Caco-2 (cell line): Measurements from ENCODE around the gene KRT6C. TPM values are rescaled to one million over a fixed set of nuclear protein-coding genes. Genes with fewer than 3 reads are reported as not detected.

Source experiments
- BruUV-seq: library from RNA; stranded (reverse); fragments of 400-500 nt; replicated peaks from 2 replicates; lab custom pipeline; 2021; lab: Mats Ljungman, UMichigan
- CTCF ChIA-PET: fragments of 300-600 bp; sonication (Branson Sonifier 250); formaldehyde crosslinking; loops from one replicate; lab custom pipeline; 2022; ENCODE audit warnings: antibody characterized with exemption; lab: Charles Lee
- POLR2A ChIA-PET: fragments of 300-600 bp; sonication (Branson Sonifier 250); formaldehyde crosslinking; loops from one replicate; lab custom pipeline; 2022; ENCODE audit warnings: antibody characterized with exemption; lab: Charles Lee
- DNase-seq, 2 experiments: peaks; one replicate each; pipeline versions ENCODE4 v3.0.0 to v3.0.0-alpha.2; 2020 to 2022
- H3K27me3 ChIP-seq: replicated peaks from 2 replicates; pipeline ENCODE4 v1.6.0; 2011; ENCODE audit warnings: low read length; ENCODE audit not compliant: control insufficient read depth, insufficient read depth
- H3K36me3 ChIP-seq: 2 replicates; pipeline ENCODE4 v1.5.1; 2011; ENCODE audit warnings: low read length; ENCODE audit not compliant: control insufficient read depth, insufficient read depth
- H3K4me1 ChIP-seq: fragments of 250-450 bp; sonication (Bioruptor Pico); 2 replicates; pipeline ENCODE4 v1.5.1; 2020; ENCODE audit warnings: mild to moderate bottlenecking
- H3K4me3 ChIP-seq: 2 replicates; pipeline ENCODE4 v1.5.1; 2011; ENCODE audit warnings: low read depth, mild to moderate bottlenecking, control low read depth, low read length
- H3K9me3 ChIP-seq: fragments of 250-450 bp; sonication (Bioruptor Pico); 2 replicates; pipeline ENCODE4 v1.5.1; 2020; ENCODE audit warnings: mild to moderate bottlenecking, moderate library complexity
- H3K27ac Mint-ChIP-seq: one replicate; pipeline ENCODE4 v1.8.0; 2022; ENCODE audit warnings: mixed read lengths; ENCODE audit not compliant: unreplicated experiment
- H3K27me3 Mint-ChIP-seq: one replicate; pipeline ENCODE4 v1.8.0; 2022; ENCODE audit warnings: mixed read lengths; ENCODE audit not compliant: insufficient read depth, unreplicated experiment
- H3K36me3 Mint-ChIP-seq: one replicate; pipeline ENCODE4 v1.8.0; 2022; ENCODE audit warnings: mild to moderate bottlenecking, mixed read lengths; ENCODE audit not compliant: insufficient read depth, unreplicated experiment
- H3K4me1 Mint-ChIP-seq: one replicate; pipeline ENCODE4 v1.8.0; 2022; ENCODE audit warnings: low read depth, mixed read lengths; ENCODE audit not compliant: unreplicated experiment
- H3K4me3 Mint-ChIP-seq: one replicate; pipeline ENCODE4 v1.8.0; 2022; ENCODE audit warnings: mild to moderate bottlenecking, moderate library complexity, mixed read lengths; ENCODE audit not compliant: unreplicated experiment
- H3K9me3 Mint-ChIP-seq: one replicate; pipeline ENCODE4 v1.8.0; 2022; ENCODE audit warnings: mixed read lengths; ENCODE audit not compliant: unreplicated experiment
- CTCF ChIP-seq, 2 experiments: fragments of 200-600 bp in 1 of 2; IDR thresholded peaks; 1 replicate in 1 of 2; 2 replicates in 1 of 2; pipeline versions ENCODE4 v1.5.1 to v1.8.0; 2011 to 2022; ENCODE audit warnings: antibody characterized with exemption in 1 of 2, control low read depth in 1 of 2, inconsistent platforms in 1 of 2, low read depth in 1 of 2, low read length in 1 of 2, mild to moderate bottlenecking in 1 of 2, moderate library complexity in 1 of 2; ENCODE audit not compliant: insufficient read depth in 1 of 2, severe bottlenecking in 1 of 2, unreplicated experiment in 1 of 2
- intact Hi-C: fragments of 100-400 bp; cut with micrococcal nuclease; formaldehyde crosslinking; loops from one replicate; pipeline ENCODE4 v1.10.0; 2022; ENCODE audit not compliant: unreplicated experiment
- total RNA-seq: library from RNA; stranded (reverse); gene quantifications from 2 replicates; pipeline ENCODE4 v1.2.3, GENCODE V29; 2022

Gene KRT6C
- total RNA-seq, 1 experiment from 2014 or later = not detected

- intact Hi-C loops = loop anchor here (5.0 kb wide), 1 partner anchor 64 kb away; no protein-coding TSS in a partner anchor
- H3K27me3 ChIP-seq = no peaks in the 10 kb centered on the region
- POLR2A ChIA-PET = no interaction called here
- CTCF ChIA-PET = interaction anchor here (0.6 to 1.1 kb wide), 7 partner anchors 19 to 343 kb away, joined by 3 to 15 read pairs (median 6); no protein-coding TSS in a partner anchor
- Mint-ChIP-seq H3K36me3 (no peaks in the 10 kb centered on the region), H3K9me3 (no peaks in the 10 kb centered on the region), H3K27me3 (peaks cover 12% of the 10 kb centered on the region), H3K27ac (no peak overlapping the region), H3K4me3 (no peak overlapping the region), H3K4me1 (no peaks in the 10 kb centered on the region)
- no TSS peak for BruUV-seq
- peak in 1 of 2 experiments; percentile 32 for TF ChIP-seq CTCF (IDR thresholded peaks at IDR 0.05; ENCODE audit: insufficient read depth in 1 of 2, low read depth in 1 of 2, low read length in 1 of 2, severe bottlenecking in 1 of 2, unreplicated experiment in 1 of 2)
- no peak overlapping the region for H3K4me3 ChIP-seq
- no peaks in the 10 kb centered on the region for H3K9me3 ChIP-seq
- no peaks in the 10 kb centered on the region for H3K4me1 ChIP-seq
- no peaks in the 10 kb centered on the region for H3K36me3 ChIP-seq
- DNase-seq = peak in 1 of 2 experiments; percentile 33
Measured at GRCh38 chr12:52461693-52462092, 11.9 kb downstream of the KRT6C start.

GRCh38 chr12:52458861-52459260, 14.7 kb downstream of the KRT6C start:
- intact Hi-C loops = no loop called here
- Mint-ChIP-seq H3K27ac (no peak overlapping the region), H3K4me1 (no peaks in the 10 kb centered on the region), H3K9me3 (no peaks in the 10 kb centered on the region), H3K4me3 (no peak overlapping the region), H3K27me3 (peaks cover 10% of the 10 kb centered on the region), H3K36me3 (no peaks in the 10 kb centered on the region)
- ChIA-PET CTCF (no interaction called here), POLR2A (no interaction called here)
- no peak for TF ChIP-seq CTCF (IDR thresholded peaks at IDR 0.05; ENCODE audit: insufficient read depth in 1 of 2, low read depth in 1 of 2, low read length in 1 of 2, severe bottlenecking in 1 of 2, unreplicated experiment in 1 of 2)
- BruUV-seq = no TSS peak
- H3K36me3 ChIP-seq = no peaks in the 10 kb centered on the region
- no peaks in the 10 kb centered on the region for H3K27me3 ChIP-seq
- H3K4me1 ChIP-seq = no peaks in the 10 kb centered on the region
- no peak for DNase-seq
- H3K9me3 ChIP-seq = no peaks in the 10 kb centered on the region
- H3K4me3 ChIP-seq = no peak overlapping the region

GRCh38 chr12:52455821-52456220, 17.8 kb downstream of the KRT6C start:
- Mint-ChIP-seq H3K27ac (no peak overlapping the region), H3K36me3 (no peaks in the 10 kb centered on the region), H3K27me3 (peaks cover 10% of the 10 kb centered on the region), H3K9me3 (no peaks in the 10 kb centered on the region), H3K4me1 (no peaks in the 10 kb centered on the region), H3K4me3 (no peak overlapping the region)
- intact Hi-C loops = no loop called here
- Histone ChIP-seq H3K36me3 (no peaks in the 10 kb centered on the region), H3K4me1 (no peaks in the 10 kb centered on the region), H3K4me3 (no peak overlapping the region), H3K27me3 (no peaks in the 10 kb centered on the region), H3K9me3 (no peaks in the 10 kb centered on the region)
- ChIA-PET POLR2A (no interaction called here), CTCF (no interaction called here)
- BruUV-seq = no TSS peak
- no peak for DNase-seq
- no peak for TF ChIP-seq CTCF (IDR thresholded peaks at IDR 0.05; ENCODE audit: insufficient read depth in 1 of 2, low read depth in 1 of 2, low read length in 1 of 2, severe bottlenecking in 1 of 2, unreplicated experiment in 1 of 2)
